ENCODE data around the gene DUOX2.
"Not testable (repeated sequence)": the region's sequence is repeated elsewhere in the genome, so short reads cannot be mapped to it uniquely, and the experiment has no call there.

Gene DUOX2

GRCh38 chr15:45064386-45064785, 49.6 kb downstream of the DUOX2 start:
- DNase-seq, result no peak

GRCh38 chr15:45062301-45062700, 51.7 kb downstream of the DUOX2 start:
- not testable (repeated sequence) for DNase-seq

GRCh38 chr15:45058690-45059675, 55.0 kb downstream of the DUOX2 start:
- not testable (repeated sequence) for DNase-seq

- DNase-seq, result not testable (repeated sequence)
These were observed 61.3 kb downstream of the DUOX2 start for GRCh38 chr15:45052676-45053075.

- no peak for DNase-seq
These were observed 63.4 kb downstream of the DUOX2 start for GRCh38 chr15:45050587-45050986.

- DNase-seq, result no peak
These were observed 65.0 kb downstream of the DUOX2 start for GRCh38 chr15:45048794-45049631.

- not testable (repeated sequence) for DNase-seq
These were observed 65.6 kb downstream of the DUOX2 start for GRCh38 chr15:45048449-45048793.

GRCh38 chr15:45044270-45044669, 69.7 kb downstream of the DUOX2 start:
- DNase-seq, result not testable (repeated sequence)

GRCh38 chr15:45042859-45043258, 71.1 kb downstream of the DUOX2 start:
- DNase-seq, result not testable (repeated sequence)
